Endodermal cell (in vitro differentiated cells): ENCODE results near the gene SRGAP3. TPM values are rescaled to one million over a fixed set of nuclear protein-coding genes. Genes with fewer than 3 reads are reported as not detected.
A peak's percentile ranks its signal among the peaks of the same experiment; 100 is the strongest.

Experiments used
- DNase-seq: peaks from one replicate; pipeline ENCODE4 v3.0.0-alpha.2; 2017
- H3K27ac ChIP-seq: 2 replicates; pipeline ENCODE4 v1.5.1; 2013; ENCODE audit warnings: mild to moderate bottlenecking, low read depth, low read length, moderate library complexity
- H3K27me3 ChIP-seq: 2 replicates; pipeline ENCODE4 v1.6.1; 2013; ENCODE audit warnings: mild to moderate bottlenecking, low read length, moderate library complexity; ENCODE audit not compliant: insufficient read depth, control insufficient read depth, poor library complexity, severe bottlenecking
- H3K36me3 ChIP-seq: 2 replicates; pipeline ENCODE4 v1.7.0; 2013; ENCODE audit warnings: mild to moderate bottlenecking, low read length, moderate library complexity; ENCODE audit not compliant: control insufficient read depth, insufficient read depth
- H3K4me1 ChIP-seq: one replicate; pipeline ENCODE4 v1.7.0; 2013; ENCODE audit warnings: low read length; ENCODE audit not compliant: control insufficient read depth, insufficient read depth
- H3K4me3 ChIP-seq: 2 replicates; pipeline ENCODE4 v1.5.1; 2013; ENCODE audit warnings: mild to moderate bottlenecking, low read length, moderate library complexity
- H3K9ac ChIP-seq: 2 replicates; pipeline ENCODE4 v1.6.1; 2013; ENCODE audit warnings: mild to moderate bottlenecking, low read length, moderate library complexity; ENCODE audit not compliant: poor library complexity, severe bottlenecking; ENCODE audit errors: extremely low read depth
- H3K9me3 ChIP-seq: 2 replicates; pipeline ENCODE4 v1.6.1; 2013; ENCODE audit warnings: mild to moderate bottlenecking, low read length, moderate library complexity; ENCODE audit not compliant: control insufficient read depth
- H3K27ac Mint-ChIP-seq: 2 replicates; pipeline ENCODE4 v1.8.0; 2020; ENCODE audit warnings: mixed read lengths
- H3K27me3 Mint-ChIP-seq: 2 replicates; pipeline ENCODE4 v1.8.0; 2021; ENCODE audit warnings: mild to moderate bottlenecking, mixed read lengths; ENCODE audit not compliant: insufficient read depth
- H3K36me3 Mint-ChIP-seq: 2 replicates; pipeline ENCODE4 v1.8.0; 2020; ENCODE audit warnings: low read depth, mixed read lengths
- H3K4me1 Mint-ChIP-seq: 2 replicates; pipeline ENCODE4 v1.8.0; 2020; ENCODE audit warnings: mixed read lengths
- H3K4me3 Mint-ChIP-seq: 2 replicates; pipeline ENCODE4 v1.8.0; 2020; ENCODE audit warnings: mild to moderate bottlenecking, moderate library complexity, mixed read lengths
- H3K9me3 Mint-ChIP-seq: 2 replicates; pipeline ENCODE4 v1.8.0; 2020; ENCODE audit warnings: mild to moderate bottlenecking, mixed read lengths
- WGBS, 2 experiments: methylation state at CpG; one replicate each; pipeline versions ENCODE4 v1.1.5 to v1.1.7; 2013; ENCODE audit warnings: missing lambda C conversion rate in 2 of 2, mixed read lengths in 1 of 2; ENCODE audit not compliant: insufficient coverage in 1 of 2, insufficient read length in 1 of 2; 5-methylcytosine and 5-hydroxymethylcytosine counted together
- total RNA-seq, 2 donors: library from RNA; stranded (reverse); fragmentation: NEBNext Ultra II Directional in 1 of 2; extraction: Animal tissue kit (Norgen Biotek cat#: 25700) in 1 of 2; gene quantifications; 2 replicates in 1 of 2; 3 replicates in 1 of 2; pipeline ENCODE4 v1.2.1, GENCODE V29; 2021
- TF ChIP-seq, protein P1 (sequence below): fragments of 200-600 bp; sonication (generic); conservative IDR thresholded peaks from 2 replicates; pipeline ENCODE4 v1.5.0; 2021; ENCODE audit warnings: antibody characterized with exemption, mild to moderate bottlenecking

Gene SRGAP3
- total RNA-seq, 2 donors from 2014 or later: 5.0 to 8.1 TPM

DNA sequence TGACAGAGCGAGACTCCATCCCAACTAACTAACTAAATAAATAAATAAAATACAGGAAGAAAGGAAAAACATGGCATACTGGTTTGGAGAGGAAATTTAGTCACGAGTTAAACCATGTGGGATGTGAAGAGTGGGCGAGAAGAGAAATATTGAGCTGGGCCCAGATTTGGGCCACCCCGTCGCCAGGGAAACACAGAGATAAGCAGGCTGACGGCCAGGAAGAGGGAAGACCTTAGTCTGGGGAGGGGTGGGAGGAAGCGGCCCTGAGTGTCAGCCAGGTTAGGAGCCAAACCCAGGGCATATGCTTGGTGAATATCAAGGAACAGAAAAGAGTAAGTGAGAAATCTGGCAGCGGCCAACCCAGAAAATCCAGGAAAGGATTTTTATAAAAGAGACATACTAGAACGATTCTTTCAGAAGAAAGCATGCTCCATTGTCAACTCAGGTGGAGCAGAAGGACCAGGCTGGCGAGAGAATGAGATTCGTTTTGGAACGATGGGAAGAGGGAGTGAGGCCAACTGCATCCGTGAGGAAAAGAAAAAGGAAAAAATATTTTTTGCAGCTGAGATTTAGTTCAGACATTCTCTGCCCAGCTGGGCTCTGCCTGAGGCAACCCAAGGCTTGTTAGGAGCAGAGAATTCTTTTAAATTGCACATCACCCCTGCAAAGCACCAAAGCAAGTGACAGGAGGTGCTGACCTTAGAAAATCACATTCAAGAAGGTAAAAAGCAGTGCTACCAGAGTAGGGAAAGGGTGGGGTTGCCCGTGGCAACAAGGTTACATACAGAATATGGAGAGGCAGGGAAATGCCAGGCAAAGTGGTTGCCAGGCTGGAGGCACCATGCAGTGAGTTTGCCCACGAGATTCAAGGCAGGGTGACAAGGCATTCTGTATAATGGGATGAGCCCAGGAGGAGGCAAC, 226.9 kb downstream of the SRGAP3 start:
- Mint-ChIP-seq H3K27me3 (no peaks in the 10 kb centered on the region), H3K27ac (no peak overlapping the region), H3K9me3 (no peaks in the 10 kb centered on the region), H3K4me1 (peaks cover 4% of the 10 kb centered on the region), H3K36me3 (no peaks in the 10 kb centered on the region), H3K4me3 (no peak overlapping the region)
- peak overlapping the region; percentile 91 for H3K27ac ChIP-seq
- WGBS, 2 experiments: 76 to 87% methylated on average over 12 to 14 of the region's 15 CpGs
- H3K36me3 ChIP-seq: no peaks in the 10 kb centered on the region
- no peak overlapping the region for H3K9ac ChIP-seq
- H3K4me3 ChIP-seq: no peak overlapping the region
- peaks cover 2% of the 10 kb centered on the region for H3K4me1 ChIP-seq
- TF ChIP-seq, protein P1, sequence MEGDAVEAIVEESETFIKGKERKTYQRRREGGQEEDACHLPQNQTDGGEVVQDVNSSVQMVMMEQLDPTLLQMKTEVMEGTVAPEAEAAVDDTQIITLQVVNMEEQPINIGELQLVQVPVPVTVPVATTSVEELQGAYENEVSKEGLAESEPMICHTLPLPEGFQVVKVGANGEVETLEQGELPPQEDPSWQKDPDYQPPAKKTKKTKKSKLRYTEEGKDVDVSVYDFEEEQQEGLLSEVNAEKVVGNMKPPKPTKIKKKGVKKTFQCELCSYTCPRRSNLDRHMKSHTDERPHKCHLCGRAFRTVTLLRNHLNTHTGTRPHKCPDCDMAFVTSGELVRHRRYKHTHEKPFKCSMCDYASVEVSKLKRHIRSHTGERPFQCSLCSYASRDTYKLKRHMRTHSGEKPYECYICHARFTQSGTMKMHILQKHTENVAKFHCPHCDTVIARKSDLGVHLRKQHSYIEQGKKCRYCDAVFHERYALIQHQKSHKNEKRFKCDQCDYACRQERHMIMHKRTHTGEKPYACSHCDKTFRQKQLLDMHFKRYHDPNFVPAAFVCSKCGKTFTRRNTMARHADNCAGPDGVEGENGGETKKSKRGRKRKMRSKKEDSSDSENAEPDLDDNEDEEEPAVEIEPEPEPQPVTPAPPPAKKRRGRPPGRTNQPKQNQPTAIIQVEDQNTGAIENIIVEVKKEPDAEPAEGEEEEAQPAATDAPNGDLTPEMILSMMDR: no peak
- no peaks in the 10 kb centered on the region for H3K9me3 ChIP-seq
- no peaks in the 10 kb centered on the region for H3K27me3 ChIP-seq
- no peak for DNase-seq

DNA sequence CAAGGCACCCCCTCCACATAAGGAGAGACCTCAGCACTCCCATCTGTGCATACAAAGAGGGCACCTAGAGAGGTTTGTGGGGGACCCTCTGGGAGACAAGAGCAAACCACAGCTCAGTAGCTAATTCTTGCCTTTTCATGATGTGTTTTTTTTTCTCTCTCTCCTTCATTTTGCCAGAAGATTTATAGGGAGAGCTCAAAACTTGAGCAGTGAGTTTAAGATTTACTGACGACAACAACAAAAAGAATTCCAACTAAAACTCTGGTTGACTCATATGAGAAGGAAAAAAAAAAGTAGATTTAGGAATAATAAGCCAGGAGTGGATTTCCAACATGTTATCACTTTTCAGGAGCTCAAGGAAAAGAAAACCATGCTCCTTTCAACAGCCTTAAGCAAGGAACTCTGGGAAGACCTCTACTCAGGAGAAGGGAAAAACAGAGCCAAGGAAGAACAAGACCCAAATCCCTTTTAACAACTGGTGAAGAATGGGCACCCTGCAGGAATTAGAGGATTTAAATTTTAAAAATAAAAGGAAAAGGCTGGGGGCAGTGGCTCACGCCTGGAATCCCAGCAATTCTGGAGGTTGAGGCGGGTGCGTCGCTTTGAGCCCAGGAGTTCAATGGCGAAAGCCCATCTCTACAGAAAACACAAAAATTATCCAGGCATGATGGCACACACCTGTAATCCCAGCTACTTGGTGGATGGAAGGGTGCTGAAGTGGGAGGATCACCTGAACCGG, 228.0 kb downstream of the SRGAP3 start:
- Mint-ChIP-seq H3K4me1 (peaks cover 4% of the 10 kb centered on the region), H3K27me3 (no peaks in the 10 kb centered on the region), H3K4me3 (no peak overlapping the region), H3K27ac (no peak overlapping the region), H3K36me3 (no peaks in the 10 kb centered on the region), H3K9me3 (no peaks in the 10 kb centered on the region)
- Histone ChIP-seq H3K4me3 (no peak overlapping the region), H3K27ac (peak overlapping the region; percentile 44), H3K27me3 (no peaks in the 10 kb centered on the region), H3K4me1 (peaks cover 2% of the 10 kb centered on the region), H3K9me3 (no peaks in the 10 kb centered on the region), H3K9ac (no peak overlapping the region), H3K36me3 (no peaks in the 10 kb centered on the region)
- no peak for DNase-seq
- WGBS, 2 experiments: 88% methylated on average over 4 to 7 of the region's 7 CpGs
- TF ChIP-seq, protein P1: no peak

DNA sequence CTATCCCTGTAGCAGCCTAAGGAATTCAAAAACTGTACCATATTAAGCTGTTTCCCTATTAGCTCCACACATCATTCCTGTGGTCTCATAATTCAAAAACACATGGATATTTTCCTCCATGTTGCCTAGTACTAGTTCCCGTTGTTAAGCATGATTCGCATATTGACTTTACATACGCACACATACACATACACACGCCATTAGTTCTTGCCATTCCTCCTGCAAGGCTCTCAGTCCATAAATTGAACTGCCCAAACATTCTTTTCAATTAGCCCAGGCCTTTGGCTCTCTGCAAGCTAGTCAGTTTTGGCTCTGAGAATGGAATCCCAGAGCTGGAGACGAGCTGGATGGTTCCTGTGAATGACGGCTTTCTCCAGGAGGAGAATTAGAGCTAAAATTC, 229.0 kb downstream of the SRGAP3 start:
- H3K27me3 ChIP-seq: no peaks in the 10 kb centered on the region
- H3K4me3 ChIP-seq: no peak overlapping the region
- H3K36me3 ChIP-seq: no peaks in the 10 kb centered on the region
- H3K9me3 ChIP-seq: no peaks in the 10 kb centered on the region
- H3K4me1 ChIP-seq: peaks cover 2% of the 10 kb centered on the region
- H3K9me3 Mint-ChIP-seq: no peaks in the 10 kb centered on the region
- H3K27me3 Mint-ChIP-seq: no peaks in the 10 kb centered on the region
- no peak for DNase-seq
- no peaks in the 10 kb centered on the region for H3K36me3 Mint-ChIP-seq
- TF ChIP-seq, protein P1: no peak
- H3K4me1 Mint-ChIP-seq: peaks cover 4% of the 10 kb centered on the region
- no peak overlapping the region for H3K27ac ChIP-seq
- H3K4me3 Mint-ChIP-seq: no peak overlapping the region
- H3K27ac Mint-ChIP-seq: no peak overlapping the region
- whole genome bisulfite sequencing, 2 experiments: 85 to 92% methylated on average over 6 of the region's 6 CpGs
- no peak overlapping the region for H3K9ac ChIP-seq
